GM13976 (cell line): Measurements from ENCODE around the gene FAR1.
A peak's percentile ranks its signal among the peaks of the same experiment; 100 is the strongest.

Experiments used
- DNase-seq: peaks from one replicate; pipeline ENCODE4 v3.0.0; 2012; ENCODE audit warnings: low spot score
- in situ Hi-C: fragments of 300-500 bp; cut with MboI; formaldehyde crosslinking; loops from one replicate; pipeline ENCODE4 v1.12.0; 2022; ENCODE audit warnings: low sequenced_read_pairs, mixed read lengths, inconsistent platforms; ENCODE audit not compliant: unreplicated experiment
- TF ChIP-seq, protein P1 (sequence below): IDR thresholded peaks from 2 replicates; pipeline ENCODE4 v1.5.1; 2012; ENCODE audit warnings: borderline replicate concordance, mild to moderate bottlenecking; ENCODE audit not compliant: insufficient read depth; ENCODE audit errors: extremely low read depth, missing control alignments, control extremely low read depth

The FAR1 gene

DNA sequence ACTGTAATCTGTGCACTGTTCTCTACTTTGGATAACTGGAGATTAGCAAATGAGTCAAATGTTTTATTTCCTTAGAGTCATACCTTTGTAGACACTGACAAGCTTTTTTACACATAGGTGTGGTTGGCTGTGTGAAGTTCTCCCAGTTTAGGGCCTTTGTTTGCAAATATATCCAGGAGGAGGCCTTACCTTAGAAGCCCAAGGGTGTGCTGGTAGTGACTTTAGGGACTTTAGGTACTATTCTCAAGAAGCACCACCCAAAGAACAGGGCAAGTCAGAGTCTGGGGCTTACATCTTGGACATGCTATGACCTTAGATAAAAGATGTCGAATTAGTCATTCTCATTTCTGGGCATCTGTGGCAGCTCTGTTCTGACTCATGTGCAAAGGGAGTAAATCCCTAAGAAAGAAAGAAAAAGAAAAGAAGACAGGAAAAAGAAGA lies 4.8 kb upstream of the FAR1 start:
- TF ChIP-seq, protein P1, sequence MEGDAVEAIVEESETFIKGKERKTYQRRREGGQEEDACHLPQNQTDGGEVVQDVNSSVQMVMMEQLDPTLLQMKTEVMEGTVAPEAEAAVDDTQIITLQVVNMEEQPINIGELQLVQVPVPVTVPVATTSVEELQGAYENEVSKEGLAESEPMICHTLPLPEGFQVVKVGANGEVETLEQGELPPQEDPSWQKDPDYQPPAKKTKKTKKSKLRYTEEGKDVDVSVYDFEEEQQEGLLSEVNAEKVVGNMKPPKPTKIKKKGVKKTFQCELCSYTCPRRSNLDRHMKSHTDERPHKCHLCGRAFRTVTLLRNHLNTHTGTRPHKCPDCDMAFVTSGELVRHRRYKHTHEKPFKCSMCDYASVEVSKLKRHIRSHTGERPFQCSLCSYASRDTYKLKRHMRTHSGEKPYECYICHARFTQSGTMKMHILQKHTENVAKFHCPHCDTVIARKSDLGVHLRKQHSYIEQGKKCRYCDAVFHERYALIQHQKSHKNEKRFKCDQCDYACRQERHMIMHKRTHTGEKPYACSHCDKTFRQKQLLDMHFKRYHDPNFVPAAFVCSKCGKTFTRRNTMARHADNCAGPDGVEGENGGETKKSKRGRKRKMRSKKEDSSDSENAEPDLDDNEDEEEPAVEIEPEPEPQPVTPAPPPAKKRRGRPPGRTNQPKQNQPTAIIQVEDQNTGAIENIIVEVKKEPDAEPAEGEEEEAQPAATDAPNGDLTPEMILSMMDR = no peak
- no peak for DNase-seq
- in situ Hi-C loops = no loop called here

DNA sequence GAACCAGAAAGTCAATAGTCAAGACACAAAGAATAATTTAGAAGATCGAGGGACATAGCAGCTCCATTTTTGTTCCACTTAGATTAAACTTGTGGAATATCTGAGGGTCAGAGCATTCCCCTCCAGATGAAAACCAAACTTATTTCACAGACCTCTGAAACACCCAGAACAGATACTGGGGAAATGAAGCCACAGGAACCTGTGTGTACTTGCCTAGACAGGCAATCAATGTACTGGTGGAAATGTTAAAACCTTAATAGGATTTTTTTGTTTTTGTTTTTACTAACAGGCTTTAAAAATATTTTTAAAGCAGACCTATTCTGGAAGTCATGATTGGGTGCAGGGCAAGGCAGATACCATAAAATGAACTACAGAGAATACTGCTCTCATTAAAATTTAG lies 4.1 kb upstream of the FAR1 start:
- in situ Hi-C loops = no loop called here
- no peak for DNase-seq
- TF ChIP-seq, protein P1 = no peak

DNA sequence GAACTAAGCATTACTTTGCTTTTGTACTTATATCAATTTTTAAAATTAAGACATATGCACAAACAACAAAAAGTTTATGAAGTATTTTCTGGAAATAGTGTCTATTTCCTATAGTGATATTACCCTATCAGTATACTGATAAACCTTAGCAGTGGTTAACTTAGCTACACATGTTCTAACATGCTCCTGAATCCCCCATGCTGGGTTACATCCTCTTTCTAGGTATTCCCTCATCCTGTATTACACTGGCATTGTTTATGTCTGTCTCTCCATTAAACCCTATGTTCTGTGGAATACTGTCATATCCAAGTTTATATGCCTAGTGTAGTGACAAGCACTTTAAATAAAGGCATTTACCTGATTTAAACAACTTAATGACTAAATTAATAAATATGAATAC lies 1.8 kb upstream of the FAR1 start:
- DNase-seq = no peak
- in situ Hi-C loops = no loop called here
- TF ChIP-seq, protein P1 = no peak

DNA sequence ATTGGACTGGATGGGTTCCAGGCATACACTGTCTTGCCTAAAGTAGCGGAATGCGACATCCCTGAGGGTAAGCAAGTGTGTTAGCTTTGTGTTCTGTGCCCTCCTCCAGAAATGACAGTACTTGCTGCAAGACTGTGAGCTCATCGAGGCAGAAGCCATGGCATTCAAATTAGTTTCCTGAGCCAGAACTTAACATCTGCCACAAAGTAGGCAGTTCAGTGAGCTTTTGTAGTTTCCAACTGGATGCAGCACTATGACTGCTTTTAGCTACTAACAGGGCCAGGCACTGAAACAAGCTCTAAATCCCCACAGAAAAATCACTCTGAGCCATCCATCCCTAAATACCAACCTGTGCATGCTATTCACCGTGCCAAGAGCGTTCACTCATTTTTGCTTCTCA lies 1.2 kb upstream of the FAR1 start:
- DNase-seq = no peak
- TF ChIP-seq, protein P1 = no peak
- in situ Hi-C loops = no loop called here

DNA sequence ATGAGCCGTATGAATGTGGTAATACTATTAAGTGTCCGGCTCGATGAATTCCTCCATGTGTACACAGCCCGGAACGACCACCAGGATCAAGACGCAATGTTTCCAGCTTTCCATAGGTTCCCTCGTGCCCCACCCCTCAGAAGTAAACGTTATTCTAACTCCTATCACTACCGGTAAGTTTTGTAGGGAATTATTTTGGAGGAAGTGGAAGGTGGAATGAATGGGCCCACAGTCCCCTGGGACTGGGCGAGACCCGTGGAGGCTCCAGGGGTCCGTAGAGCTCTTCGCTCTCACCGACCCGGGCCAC lies 720 bp upstream of the FAR1 start:
- DNase-seq = no peak
- TF ChIP-seq, protein P1 = no peak
- in situ Hi-C loops = no loop called here

DNA sequence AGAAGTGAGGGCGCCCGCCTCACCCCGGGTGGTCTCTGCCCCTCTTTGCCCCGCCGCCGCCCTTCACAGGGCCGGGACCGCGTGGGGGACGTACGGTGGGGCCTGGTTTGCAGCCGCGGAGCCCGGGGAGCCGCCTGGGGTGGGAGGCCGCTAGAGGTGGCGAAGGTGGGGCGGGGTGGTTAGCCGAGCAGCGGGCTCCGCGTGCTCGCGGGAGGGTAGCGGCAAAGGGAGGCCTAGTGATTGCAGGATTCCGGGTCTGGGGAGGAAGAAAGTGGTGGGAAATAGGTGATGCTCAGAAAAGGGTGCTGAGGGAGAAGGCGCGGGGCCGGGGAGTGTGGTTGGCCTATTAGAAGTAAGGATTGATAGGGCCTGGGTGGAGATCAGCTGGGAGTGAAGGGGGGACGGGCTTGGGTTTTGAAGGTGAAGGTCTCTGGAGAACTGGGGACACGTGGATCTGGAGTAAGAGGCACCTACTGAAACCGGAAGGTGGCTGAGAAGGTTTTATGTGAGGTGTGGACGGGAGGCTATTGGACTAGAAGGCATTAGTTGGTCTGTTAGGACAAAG lies 571 bp downstream of the FAR1 start:
- TF ChIP-seq, protein P1 = no peak
- peak; percentile 45 for DNase-seq
- in situ Hi-C loops = no loop called here
